Mesendoderm (in vitro differentiated cells): Measurements from ENCODE around the gene SPPL2B.

ENCODE experiments used
- DNase-seq: peaks from one replicate; pipeline ENCODE4 v3.0.0; 2013
- H2AK5ac ChIP-seq: 2 replicates; pipeline ENCODE4 v1.6.1; 2013; ENCODE audit warnings: low read length, inconsistent platforms
- H2BK120ac ChIP-seq: 2 replicates; pipeline ENCODE4 v1.6.1; 2013; ENCODE audit warnings: low read depth, mild to moderate bottlenecking, low read length, moderate library complexity, mixed read lengths
- H2BK15ac ChIP-seq: replicated peaks from 2 replicates; pipeline ENCODE4 v1.6.1; 2013; ENCODE audit warnings: low read depth, mild to moderate bottlenecking, moderate library complexity
- H2BK5ac ChIP-seq: 2 replicates; pipeline ENCODE4 v1.6.1; 2013; ENCODE audit warnings: low read length, inconsistent platforms
- H3K18ac ChIP-seq: 2 replicates; pipeline ENCODE4 v1.6.1; 2013; ENCODE audit warnings: mild to moderate bottlenecking, low read length, mixed read lengths
- H3K23ac ChIP-seq: one replicate; pipeline ENCODE4 v1.6.1; 2013; ENCODE audit warnings: low read length
- H3K27ac ChIP-seq: 2 replicates; pipeline ENCODE4 v1.5.1; 2013; ENCODE audit warnings: low read depth, mild to moderate bottlenecking, inconsistent platforms, low read length, moderate library complexity
- H3K27me3 ChIP-seq: 2 replicates; pipeline ENCODE4 v1.6.1; 2013; ENCODE audit warnings: low read length, control low read depth, mild to moderate bottlenecking, inconsistent platforms; ENCODE audit not compliant: insufficient read depth, poor library complexity
- H3K36me3 ChIP-seq: 2 replicates; pipeline ENCODE4 v1.6.1; 2013; ENCODE audit warnings: low read length, inconsistent platforms; ENCODE audit not compliant: control insufficient read depth, insufficient read depth
- H3K4ac ChIP-seq: one replicate; pipeline ENCODE4 v1.6.1; 2013; ENCODE audit warnings: low read depth, mild to moderate bottlenecking, low read length, moderate library complexity
- H3K4me1 ChIP-seq: 2 replicates; pipeline ENCODE4 v1.6.1; 2013; ENCODE audit warnings: low read depth, low read length, inconsistent platforms; ENCODE audit not compliant: control insufficient read depth
- H3K4me2 ChIP-seq: 2 replicates; pipeline ENCODE4 v1.6.1; 2013; ENCODE audit warnings: low read length
- H3K4me3 ChIP-seq: 2 replicates; pipeline ENCODE4 v1.5.1; 2013; ENCODE audit warnings: mild to moderate bottlenecking, low read length
- H3K56ac ChIP-seq: one replicate; pipeline ENCODE4 v1.6.1; 2013; ENCODE audit warnings: low read length
- H3K79me1 ChIP-seq: 2 replicates; pipeline ENCODE4 v1.6.1; 2013; ENCODE audit warnings: low read length, inconsistent platforms
- H3K79me2 ChIP-seq: 2 replicates; pipeline ENCODE4 v1.6.1; 2013; ENCODE audit warnings: mild to moderate bottlenecking, low read length; ENCODE audit not compliant: control insufficient read depth, insufficient read depth
- H3K9ac ChIP-seq: 2 replicates; pipeline ENCODE4 v1.6.1; 2013; ENCODE audit warnings: low read length, inconsistent platforms
- H4K5ac ChIP-seq: one replicate; pipeline ENCODE4 v1.6.1; 2013; ENCODE audit warnings: low read length
- H4K8ac ChIP-seq: one replicate; pipeline ENCODE4 v1.6.1; 2013; ENCODE audit warnings: low read depth, mild to moderate bottlenecking, control low read depth, low read length, moderate library complexity
- WGBS: extraction: QIAGEN DNeasy Blood & Tissue Kit; methylation state at CpG from one replicate; pipeline ENCODE4 v1.1.7; 2013; ENCODE audit warnings: low lambda C conversion rate, missing lambda C conversion rate; ENCODE audit not compliant: insufficient coverage; ENCODE audit errors: extremely low coverage; 5-methylcytosine and 5-hydroxymethylcytosine counted together

The SPPL2B gene

GRCh38 chr19:2282862-2283237 is 45.6 kb upstream of the SPPL2B start:
- DNase-seq: no peak
- H3K4me3 ChIP-seq: no peak overlapping the region

DNA sequence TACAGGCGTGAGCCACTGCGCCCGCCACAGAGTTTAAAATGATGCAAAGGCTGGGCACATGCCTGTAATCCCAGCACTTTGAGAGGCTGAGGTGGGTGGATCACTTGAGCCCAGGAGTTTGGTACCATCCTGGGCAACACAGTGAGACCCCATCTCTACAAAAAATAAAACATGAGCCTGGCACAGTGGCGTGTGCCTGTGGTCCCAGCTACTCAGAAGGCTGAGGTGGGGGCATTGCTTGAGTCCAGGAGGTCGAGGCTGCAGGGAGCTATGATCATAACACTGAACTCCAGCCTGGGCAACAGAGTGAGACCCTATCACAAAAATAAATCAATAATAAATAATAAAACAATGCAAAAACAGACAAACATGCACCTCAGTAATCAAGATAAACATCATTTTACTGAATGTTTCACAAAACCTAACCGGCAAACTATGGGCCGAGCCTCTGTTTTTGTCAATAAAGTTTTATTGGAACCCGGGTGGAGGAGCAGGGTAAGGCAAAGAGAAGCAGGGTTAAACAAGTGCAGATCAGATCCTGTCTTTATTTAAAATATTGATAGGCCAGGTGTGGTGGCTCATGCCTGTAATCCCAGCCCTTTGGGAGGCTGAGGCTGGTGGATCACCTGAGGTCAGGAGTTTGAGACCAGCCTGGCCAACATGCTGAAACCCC is 44.5 kb upstream of the SPPL2B start:
- Histone ChIP-seq H3K79me1 (no peaks in the 10 kb centered on the region), H3K4me1 (no peaks in the 10 kb centered on the region), H2BK15ac (no peak overlapping the region), H3K27me3 (peaks cover 3% of the 10 kb centered on the region), H3K9ac (no peak overlapping the region), H3K79me2 (no peaks in the 10 kb centered on the region), H3K56ac (no peak overlapping the region), H4K8ac (no peak overlapping the region), H2BK5ac (no peak overlapping the region), H2BK120ac (no peak overlapping the region), H4K5ac (no peak overlapping the region), H3K4me3 (no peak overlapping the region), H3K23ac (no peak overlapping the region), H3K4me2 (no peak overlapping the region), H3K18ac (no peak overlapping the region), H3K36me3 (no peaks in the 10 kb centered on the region), H3K27ac (no peak overlapping the region), H3K4ac (no peak overlapping the region), H2AK5ac (no peak overlapping the region)
- WGBS: no CpG with 5 or more reads among the region's 8 CpGs
- no peak for DNase-seq

More at GRCh38 chr19:2282862-2283237, 45.6 kb upstream of the SPPL2B start:
- no peaks in the 10 kb centered on the region for H3K4me1 ChIP-seq
- no CpG with 5 or more reads among the region's 11 CpGs for WGBS
- H2BK15ac ChIP-seq: no peak overlapping the region
- no peaks in the 10 kb centered on the region for H3K79me1 ChIP-seq
- H3K36me3 ChIP-seq: no peaks in the 10 kb centered on the region
- no peak overlapping the region for H3K9ac ChIP-seq
- no peak overlapping the region for H3K56ac ChIP-seq
- peaks cover 1% of the 10 kb centered on the region for H3K27me3 ChIP-seq
- H3K23ac ChIP-seq: no peak overlapping the region
- no peak overlapping the region for H2BK120ac ChIP-seq
- H2BK5ac ChIP-seq: no peak overlapping the region
- H3K4ac ChIP-seq: no peak overlapping the region
- H3K79me2 ChIP-seq: no peaks in the 10 kb centered on the region
- H2AK5ac ChIP-seq: no peak overlapping the region
- H4K8ac ChIP-seq: no peak overlapping the region
- no peak overlapping the region for H3K4me2 ChIP-seq
- H3K18ac ChIP-seq: no peak overlapping the region
- H3K27ac ChIP-seq: no peak overlapping the region
- no peak overlapping the region for H4K5ac ChIP-seq

DNA sequence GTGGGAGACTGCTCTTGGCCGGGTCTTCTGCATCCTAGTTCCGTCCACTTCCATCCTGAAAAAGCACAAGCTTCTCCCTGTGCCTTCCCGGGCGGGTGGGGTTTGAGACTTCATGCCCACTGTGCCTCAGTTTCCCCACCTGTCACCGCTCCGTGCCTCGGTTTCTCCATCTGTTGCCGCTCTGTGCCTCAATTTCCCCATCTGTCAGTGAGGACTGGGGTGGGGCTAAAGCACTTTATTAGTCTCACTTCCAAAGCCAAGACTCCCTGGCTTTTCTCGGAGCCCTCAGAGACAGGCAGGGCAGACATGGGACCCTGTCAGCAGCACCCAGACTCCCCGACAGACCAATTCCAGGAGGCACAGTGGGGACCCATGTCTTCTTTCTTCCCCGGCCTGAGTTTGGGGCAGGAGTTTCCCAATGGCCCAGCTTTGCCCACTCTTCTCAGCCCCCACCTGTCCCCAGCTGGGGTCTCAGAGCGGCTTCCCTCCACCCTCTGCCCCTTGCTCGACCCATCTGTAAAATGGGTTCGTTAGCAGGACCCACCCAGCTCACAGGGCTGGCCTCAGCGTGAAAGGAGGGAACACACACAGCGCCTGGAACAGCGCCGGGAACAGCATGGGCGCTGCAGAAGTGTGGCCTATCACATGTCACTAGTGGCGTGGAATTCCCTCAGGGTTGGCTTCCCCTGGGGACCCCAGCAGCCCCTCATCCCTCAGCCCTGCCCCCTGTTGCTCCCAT is 41.9 kb upstream of the SPPL2B start:
- no peak overlapping the region for H4K5ac ChIP-seq
- H3K79me1 ChIP-seq: no peaks in the 10 kb centered on the region
- no peak for DNase-seq
- H2BK15ac ChIP-seq: no peak overlapping the region
- WGBS: no CpG with 5 or more reads among the region's 20 CpGs
- no peak overlapping the region for H3K4me2 ChIP-seq
- H3K27me3 ChIP-seq: peaks cover 26% of the 10 kb centered on the region
- H3K79me2 ChIP-seq: no peaks in the 10 kb centered on the region
- H3K27ac ChIP-seq: no peak overlapping the region
- no peak overlapping the region for H2BK120ac ChIP-seq
- no peak overlapping the region for H2AK5ac ChIP-seq
- no peak overlapping the region for H3K9ac ChIP-seq
- H3K56ac ChIP-seq: no peak overlapping the region
- H3K23ac ChIP-seq: no peak overlapping the region
- no peak overlapping the region for H3K4ac ChIP-seq
- H3K36me3 ChIP-seq: no peaks in the 10 kb centered on the region
- H4K8ac ChIP-seq: no peak overlapping the region
- no peak overlapping the region for H3K4me3 ChIP-seq
- H3K18ac ChIP-seq: no peak overlapping the region
- no peak overlapping the region for H2BK5ac ChIP-seq
- no peaks in the 10 kb centered on the region for H3K4me1 ChIP-seq

DNA sequence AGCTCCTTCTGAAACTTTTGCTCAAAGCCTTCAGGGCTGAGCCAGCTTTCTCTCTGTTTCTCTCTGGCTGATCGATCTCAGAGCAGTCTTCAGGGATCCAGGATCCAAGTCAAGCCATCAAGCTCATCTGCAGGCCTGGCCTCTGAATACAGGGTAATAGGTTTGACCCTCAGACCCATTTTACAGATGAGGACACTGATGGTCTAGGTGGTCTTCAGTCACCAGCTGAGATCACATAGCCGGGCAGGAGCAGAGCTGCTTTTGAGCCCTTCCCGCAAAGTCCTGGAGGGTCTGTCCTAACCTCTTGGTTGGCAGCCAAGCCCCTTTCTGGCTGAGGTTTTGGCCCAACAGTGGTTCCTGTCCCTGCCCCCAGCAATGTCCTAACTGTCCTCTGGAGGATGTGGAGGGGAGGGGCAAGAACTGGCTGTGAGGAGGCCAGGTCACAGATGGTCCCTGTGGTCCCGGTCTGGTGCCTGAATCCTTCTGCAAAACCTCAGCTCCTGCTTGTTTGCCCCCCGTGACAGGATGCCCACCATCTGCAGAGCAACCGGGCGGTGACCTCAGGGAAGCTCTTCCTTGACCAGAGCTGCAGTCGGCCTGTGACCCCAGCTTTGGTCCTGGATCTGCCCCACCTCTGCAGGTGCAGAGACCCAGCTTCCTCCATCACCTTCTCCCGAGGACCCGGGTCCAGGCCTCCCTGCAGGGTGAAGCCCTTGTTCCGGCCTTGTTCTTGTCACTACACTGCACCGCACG is 40.7 kb upstream of the SPPL2B start:
- H2BK120ac ChIP-seq: no peak overlapping the region
- no peak overlapping the region for H3K9ac ChIP-seq
- H3K36me3 ChIP-seq: no peaks in the 10 kb centered on the region
- H4K8ac ChIP-seq: no peak overlapping the region
- no peak overlapping the region for H3K56ac ChIP-seq
- H3K79me2 ChIP-seq: no peaks in the 10 kb centered on the region
- H3K4me2 ChIP-seq: no peak overlapping the region
- WGBS: no CpG with 5 or more reads among the region's 13 CpGs
- no peak overlapping the region for H4K5ac ChIP-seq
- H3K79me1 ChIP-seq: no peaks in the 10 kb centered on the region
- H3K27me3 ChIP-seq: peaks cover 29% of the 10 kb centered on the region
- no peak overlapping the region for H3K4ac ChIP-seq
- no peak overlapping the region for H2AK5ac ChIP-seq
- no peak overlapping the region for H3K18ac ChIP-seq
- H3K4me3 ChIP-seq: no peak overlapping the region
- H2BK15ac ChIP-seq: no peak overlapping the region
- no peaks in the 10 kb centered on the region for H3K4me1 ChIP-seq
- no peak overlapping the region for H2BK5ac ChIP-seq
- no peak overlapping the region for H3K27ac ChIP-seq
- no peak for DNase-seq
- no peak overlapping the region for H3K23ac ChIP-seq

DNA sequence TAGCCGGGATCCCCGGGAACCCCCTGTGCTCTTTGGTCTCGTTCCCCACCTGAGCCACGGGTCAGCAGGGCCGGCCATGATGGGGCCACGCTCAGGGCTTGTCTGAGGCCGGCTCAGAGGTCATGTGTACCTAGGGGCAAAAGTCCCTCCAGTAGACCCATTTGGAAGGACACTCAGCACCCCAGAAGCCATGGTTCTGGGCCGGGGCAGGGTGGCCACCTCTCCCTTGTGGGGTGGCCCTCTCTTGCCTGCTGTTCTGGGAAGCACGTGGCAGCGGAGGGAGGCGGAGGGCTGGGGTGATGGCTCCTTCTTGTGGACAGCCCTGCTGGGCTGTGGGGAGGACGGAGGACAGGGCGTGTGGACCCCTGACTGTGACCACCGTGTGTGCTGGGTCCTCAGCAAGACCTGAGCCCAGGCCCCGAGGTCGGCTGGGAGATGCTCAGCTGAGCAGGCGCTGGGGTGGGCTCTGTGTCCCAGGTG is 40.1 kb upstream of the SPPL2B start:
- peaks cover 29% of the 10 kb centered on the region for H3K27me3 ChIP-seq
- H2AK5ac ChIP-seq: no peak overlapping the region
- no CpG with 5 or more reads among the region's 17 CpGs for WGBS
- no peak overlapping the region for H3K23ac ChIP-seq
- H3K4me1 ChIP-seq: no peaks in the 10 kb centered on the region
- H3K27ac ChIP-seq: no peak overlapping the region
- H3K56ac ChIP-seq: no peak overlapping the region
- no peaks in the 10 kb centered on the region for H3K79me1 ChIP-seq
- H3K79me2 ChIP-seq: no peaks in the 10 kb centered on the region
- H2BK120ac ChIP-seq: no peak overlapping the region
- no peaks in the 10 kb centered on the region for H3K36me3 ChIP-seq
- no peak overlapping the region for H3K18ac ChIP-seq
- H4K8ac ChIP-seq: no peak overlapping the region
- H2BK5ac ChIP-seq: no peak overlapping the region
- H3K4me2 ChIP-seq: no peak overlapping the region
- H3K9ac ChIP-seq: no peak overlapping the region
- H3K4me3 ChIP-seq: no peak overlapping the region
- DNase-seq: no peak
- H2BK15ac ChIP-seq: no peak overlapping the region
- no peak overlapping the region for H4K5ac ChIP-seq
- no peak overlapping the region for H3K4ac ChIP-seq
